K562 (cell line): ENCODE measurements around the gene TTC23L. TPM values are rescaled to one million over a fixed set of nuclear protein-coding genes. Genes with fewer than 3 reads are reported as not detected.

ENCODE experiments used
- ARID2 ChIP-seq: fragments of 450-650 bp; IDR thresholded peaks from 2 replicates; pipeline ENCODE4 v1.6.1; 2017; ENCODE audit warnings: antibody characterized with exemption, mild to moderate bottlenecking
- BCOR ChIP-seq: fragments of 450-650 bp; IDR thresholded peaks from 2 replicates; pipeline ENCODE4 v1.6.1; 2016
- HDAC1 ChIP-seq, 2 experiments: fragments of 450-650 bp; IDR thresholded peaks; 2 replicates each; pipeline ENCODE4 v1.6.1; 2016 to 2017; ENCODE audit warnings: inconsistent platforms in 1 of 2, mild to moderate bottlenecking in 1 of 2, moderate library complexity in 1 of 2
- KDM1A ChIP-seq, 2 experiments: fragments of 450-650 bp; IDR thresholded peaks; 2 replicates each; pipeline ENCODE4 v1.6.1; 2016; ENCODE audit warnings: mild to moderate bottlenecking in 2 of 2
- RFX1 ChIP-seq: fragments of 450-650 bp; IDR thresholded peaks from 2 replicates; pipeline ENCODE4 v1.6.1; 2016; ENCODE audit warnings: mild to moderate bottlenecking, moderate library complexity
- SETDB1 ChIP-seq: IDR thresholded peaks from one replicate; pipeline ENCODE4 v1.6.1; 2012; ENCODE audit warnings: low read length, control low read depth, inconsistent platforms
- ZC3H4 ChIP-seq: sonication (generic); formaldehyde crosslinking; IDR thresholded peaks from 2 replicates; pipeline ENCODE4 v1.9.0; 2021; ENCODE audit warnings: missing genetic modification reagents, borderline replicate concordance
- polyA plus RNA-seq, 8 experiments: library from polyadenylated mRNA; depleted of rRNA in 4 of 8; stranded (reverse) in 5 of 8; unstranded in 3 of 8; fragments of >200 nt; fragmentation: Nextera tagmentation in 2 of 8; fragmentation: Illumina TruSeq in 1 of 8; extraction: Ambion mirVana in 2 of 8; extraction: Trizol in 1 of 8; gene quantifications; 2 replicates each; pipeline versions ENCODE4 v1.2.1 to v1.2.3, GENCODE V29; 2011 to 2014; ENCODE audit warnings: inconsistent platforms in 1 of 8, missing spikeins in 1 of 8
- total RNA-seq, 7 experiments: library from RNA; depleted of rRNA in 6 of 7; stranded (reverse); fragments of >200 nt in 6 of 7; fragmentation: Illumina TruSeq in 2 of 7; extraction: Trizol in 2 of 7; gene quantifications; 2 replicates each; pipeline versions ENCODE4 v1.2.1 to v1.2.3, GENCODE V29; 2011 to 2021; ENCODE audit warnings: low replicate concordance in 1 of 7
- TF ChIP-seq, protein P1 (sequence below), 2 experiments: fragments of 450-650 bp in 1 of 2; sonication (generic) in 1 of 2; formaldehyde crosslinking in 1 of 2; IDR thresholded peaks in 1 of 2; conservative IDR thresholded peaks in 1 of 2; 2 replicates each; pipeline versions ENCODE4 v1.6.1 to v1.8.1; 2016 to 2023; ENCODE audit warnings: mild to moderate bottlenecking in 2 of 2, moderate library complexity in 2 of 2, inconsistent platforms in 1 of 2, missing genetic modification reagents in 1 of 2
- TF ChIP-seq, protein P2 (sequence below): sonication (generic); formaldehyde crosslinking; IDR thresholded peaks from 2 replicates; pipeline ENCODE4 v1.8.1; 2022; ENCODE audit warnings: missing genetic modification reagents

The TTC23L gene
- total and polyA plus RNA-seq, 9 of the 15 experiments (the other 6 are each of a cell fraction or from before 2014, with no cell fraction given): 0.03 to 0.32 (median 0.14) TPM; not detected in 2

DNA sequence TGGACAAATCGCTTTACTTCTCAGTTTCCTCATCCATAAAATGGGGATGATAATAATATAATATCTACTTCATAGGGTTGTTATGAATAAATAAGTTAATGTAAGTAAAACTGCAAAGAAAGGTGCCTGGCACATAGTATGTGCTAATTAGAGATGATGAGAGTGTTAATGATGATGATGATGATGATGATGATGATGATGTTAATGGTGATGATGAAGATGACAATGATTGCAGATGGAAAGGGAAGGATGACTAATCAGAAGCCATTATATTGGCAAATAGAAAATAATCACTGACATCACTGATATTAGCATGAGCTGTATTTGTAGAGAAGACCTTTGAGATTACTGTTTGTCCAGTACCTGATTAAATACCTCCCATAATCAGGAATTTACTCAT lies 55.8 kb downstream of the TTC23L start (continued):
- peak; percentile 12 to 22; a peak in 1 of 4 replicates for TF ChIP-seq KDM1A (IDR thresholded peaks at IDR 0.05)
- TF ChIP-seq, protein P1, sequence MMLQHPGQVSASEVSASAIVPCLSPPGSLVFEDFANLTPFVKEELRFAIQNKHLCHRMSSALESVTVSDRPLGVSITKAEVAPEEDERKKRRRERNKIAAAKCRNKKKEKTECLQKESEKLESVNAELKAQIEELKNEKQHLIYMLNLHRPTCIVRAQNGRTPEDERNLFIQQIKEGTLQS (IDR thresholded peaks at IDR 0.05): peak; percentile 30; the same call in 1 of the 2 replicates
- TF ChIP-seq, protein P1 (CRISPR knock-in tag; conservative IDR thresholded peaks at IDR 0.05): no peak
- TF ChIP-seq HDAC1 (IDR thresholded peaks at IDR 0.05): 0 out of 4 replicates have a peak, but pooled peaks of 1 of the 2 experiments have one; percentile 25
- TF ChIP-seq, protein P2, sequence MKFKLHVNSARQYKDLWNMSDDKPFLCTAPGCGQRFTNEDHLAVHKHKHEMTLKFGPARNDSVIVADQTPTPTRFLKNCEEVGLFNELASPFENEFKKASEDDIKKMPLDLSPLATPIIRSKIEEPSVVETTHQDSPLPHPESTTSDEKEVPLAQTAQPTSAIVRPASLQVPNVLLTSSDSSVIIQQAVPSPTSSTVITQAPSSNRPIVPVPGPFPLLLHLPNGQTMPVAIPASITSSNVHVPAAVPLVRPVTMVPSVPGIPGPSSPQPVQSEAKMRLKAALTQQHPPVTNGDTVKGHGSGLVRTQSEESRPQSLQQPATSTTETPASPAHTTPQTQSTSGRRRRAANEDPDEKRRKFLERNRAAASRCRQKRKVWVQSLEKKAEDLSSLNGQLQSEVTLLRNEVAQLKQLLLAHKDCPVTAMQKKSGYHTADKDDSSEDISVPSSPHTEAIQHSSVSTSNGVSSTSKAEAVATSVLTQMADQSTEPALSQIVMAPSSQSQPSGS: no peak
- TF ChIP-seq ARID2: no peak
- no peak for TF ChIP-seq ZC3H4 (CRISPR knock-in tag)
- TF ChIP-seq BCOR: peak; percentile 24; the same call in 1 of the 2 replicates
- no peak for TF ChIP-seq SETDB1
- TF ChIP-seq RFX1: no peak
- TF ChIP-seq, all 486 proteins: peak for 6
